A549 (cell line): ENCODE measurements around the gene ZIC2. TPM values are rescaled to one million over a fixed set of nuclear protein-coding genes. Genes with fewer than 3 reads are reported as not detected.
"Not testable (repeated sequence)": the region's sequence is repeated elsewhere in the genome, so short reads cannot be mapped to it uniquely, and the experiment has no call there.

Source experiments
- ATAC-seq, 2 experiments: fragments of 200-7000 bp in 1 of 2; fragments of >200 bp in 1 of 2; cut with Nextera tagmentation in 1 of 2; cut with Tn5 transposase in 1 of 2; 3 replicates each; pipeline versions ENCODE4 v1.8.0 to v1.9.1; 2018 to 2020; ENCODE audit warnings: mild to moderate bottlenecking in 1 of 2, moderate library complexity in 1 of 2
- CTCF ChIA-PET: fragments of 300-600 bp; sonication (Branson Sonifier 250); formaldehyde crosslinking; extraction: SDS; loops from one replicate; lab custom pipeline; 2021; ENCODE audit warnings: antibody characterized with exemption, inconsistent platforms; lab: Yijun Ruan, JAX
- POLR2A ChIA-PET: fragments of 350-600 bp; formaldehyde crosslinking; extraction: SDS; loops from one replicate; lab custom pipeline; 2021; ENCODE audit warnings: antibody characterized with exemption, inconsistent platforms; lab: Yijun Ruan, JAX
- DNase-seq, 2 experiments: peaks; one replicate each; pipeline versions ENCODE4 v3.0.0 to v3.0.0-alpha.2; 2011 to 2016; ENCODE audit warnings: low read depth in 1 of 2, low spot score in 1 of 2
- FAIRE-seq: peaks from 2 replicates; lab custom pipeline; 2011; peaks lifted over from hg19 to GRCh38; lab: Jason Lieb, UNC
- H3K27ac ChIP-seq, 2 experiments: fragments of >200 bp; sonication (Bioruptor Twin); formaldehyde crosslinking; 3 replicates each; pipeline ENCODE4 v1.5.1; 2016 to 2017
- H3K4me1 ChIP-seq: fragments of >200 bp; sonication (Bioruptor Twin); formaldehyde crosslinking; 3 replicates; pipeline ENCODE4 v1.6.1; 2016
- H3K4me2 ChIP-seq: fragments of >200 bp; sonication (Bioruptor Twin); formaldehyde crosslinking; 3 replicates; pipeline ENCODE4 v1.6.1; 2016
- H3K4me3 ChIP-seq: fragments of >200 bp; sonication (Bioruptor Twin); formaldehyde crosslinking; 3 replicates; pipeline ENCODE4 v1.5.1; 2016
- H3K9me3 ChIP-seq: fragments of >200 bp; sonication (Bioruptor Twin); formaldehyde crosslinking; 3 replicates; pipeline ENCODE4 v1.6.1; 2016
- CEBPB ChIP-seq, 2 experiments: fragments of >200 bp in 1 of 2; sonication (Bioruptor Twin) in 1 of 2; formaldehyde crosslinking in 1 of 2; IDR thresholded peaks; 2 replicates each; pipeline ENCODE4 v1.6.1; 2012 to 2016
- CTCF ChIP-seq: fragments of >200 bp; sonication (Bioruptor Twin); formaldehyde crosslinking; IDR thresholded peaks from 3 replicates; pipeline ENCODE4 v1.5.1; 2016
- E2F6 ChIP-seq: IDR thresholded peaks from 2 replicates; pipeline ENCODE4 v1.6.1; 2012; ENCODE audit warnings: low read depth, borderline replicate concordance
- EHF ChIP-seq: fragments of 250-450 bp; sonication (Bioruptor Pico); IDR thresholded peaks from 2 replicates; pipeline ENCODE4 v1.5.0; 2020; ENCODE audit warnings: mild to moderate bottlenecking
- EHMT2 ChIP-seq: fragments of 200-600 bp; sonication (generic); IDR thresholded peaks from 2 replicates; pipeline ENCODE4 v1.6.1; 2016; ENCODE audit warnings: antibody characterized with exemption, low read depth, mild to moderate bottlenecking, moderate library complexity
- FOSL2 ChIP-seq, 2 experiments: fragments of 450-650 bp in 1 of 2; fragments of >200 bp in 1 of 2; sonication (Bioruptor Twin) in 1 of 2; formaldehyde crosslinking; IDR thresholded peaks; 2 replicates each; pipeline versions ENCODE4 v1.5.0 to v1.6.1; 2016 to 2020; ENCODE audit warnings: mild to moderate bottlenecking in 1 of 2, moderate library complexity in 1 of 2
- KDM1A ChIP-seq: fragments of 200-600 bp; sonication (generic); IDR thresholded peaks from 2 replicates; pipeline ENCODE4 v1.6.1; 2016; ENCODE audit warnings: low read depth, mild to moderate bottlenecking
- NFE2L2 ChIP-seq: fragments of 150-350 bp; conservative IDR thresholded peaks from 2 replicates; pipeline ENCODE4 v1.6.1; 2014; ENCODE audit warnings: low read length
- NPAS2 ChIP-seq: fragments of 250-450 bp; sonication (Bioruptor Pico); IDR thresholded peaks from 2 replicates; pipeline ENCODE4 v1.8.0; 2022; ENCODE audit warnings: mild to moderate bottlenecking, moderate library complexity, borderline replicate concordance
- PHF8 ChIP-seq: fragments of 200-600 bp; sonication (generic); IDR thresholded peaks from 2 replicates; pipeline ENCODE4 v1.6.1; 2016; ENCODE audit warnings: low read depth, mild to moderate bottlenecking, antibody characterized with exemption, moderate library complexity, borderline replicate concordance
- POLR2A ChIP-seq: IDR thresholded peaks from 2 replicates; pipeline ENCODE4 v1.6.1; 2012; ENCODE audit warnings: mild to moderate bottlenecking, low read length
- POLR2AphosphoS2 ChIP-seq: conservative IDR thresholded peaks from 2 replicates; pipeline ENCODE4 v1.6.1; 2012; ENCODE audit warnings: low read length, improper control_type of control experiment, inconsistent platforms
- TFCP2L1 ChIP-seq: fragments of 250-450 bp; sonication (Bioruptor Pico); IDR thresholded peaks from 2 replicates; pipeline ENCODE4 v1.5.0; 2021; ENCODE audit warnings: mild to moderate bottlenecking
- ZNF302 ChIP-seq: fragments of 250-450 bp; sonication (Bioruptor Pico); IDR thresholded peaks from 2 replicates; pipeline ENCODE4 v1.9.0; 2021; ENCODE audit warnings: inconsistent platforms, mild to moderate bottlenecking, moderate library complexity
- WGBS: methylation state at CpG from one replicate; pipeline ENCODE4 v1.1.6; 2017; ENCODE audit errors: missing lambda C conversion rate; 5-methylcytosine and 5-hydroxymethylcytosine counted together
- polyA plus RNA-seq, 4 experiments: library from polyadenylated mRNA; depleted of rRNA in 3 of 4; stranded (reverse); fragments of >200 nt; fragmentation: RNase III in 1 of 4; extraction: RNeasy Plus Mini Kit Qiagen cat#74134 plus additional on column Dnase treatment in 1 of 4; gene quantifications; 2 replicates in 3 of 4; 3 replicates in 1 of 4; pipeline ENCODE4 v1.2.3, GENCODE V29; 2011 to 2017
- TF ChIP-seq, protein P1 (sequence below): fragments of 250-450 bp; sonication (Bioruptor Pico); IDR thresholded peaks from 2 replicates; pipeline ENCODE4 v1.5.0; 2020; ENCODE audit warnings: low read depth, mild to moderate bottlenecking, moderate library complexity
- TF ChIP-seq, protein P2 (sequence below): fragments of 150-350 bp; IDR thresholded peaks from 2 replicates; pipeline ENCODE4 v1.6.1; 2014; ENCODE audit warnings: low read depth, mild to moderate bottlenecking, low read length
- TF ChIP-seq, protein P3 (sequence below): fragments of >200 bp; sonication (Bioruptor Twin); formaldehyde crosslinking; IDR thresholded peaks from 3 replicates; pipeline ENCODE4 v1.6.1; 2016

The ZIC2 gene
- polyA plus RNA-seq, 2 of the 4 experiments (the other 2 are of a cell fraction), result 2.1 to 10.3 TPM

DNA sequence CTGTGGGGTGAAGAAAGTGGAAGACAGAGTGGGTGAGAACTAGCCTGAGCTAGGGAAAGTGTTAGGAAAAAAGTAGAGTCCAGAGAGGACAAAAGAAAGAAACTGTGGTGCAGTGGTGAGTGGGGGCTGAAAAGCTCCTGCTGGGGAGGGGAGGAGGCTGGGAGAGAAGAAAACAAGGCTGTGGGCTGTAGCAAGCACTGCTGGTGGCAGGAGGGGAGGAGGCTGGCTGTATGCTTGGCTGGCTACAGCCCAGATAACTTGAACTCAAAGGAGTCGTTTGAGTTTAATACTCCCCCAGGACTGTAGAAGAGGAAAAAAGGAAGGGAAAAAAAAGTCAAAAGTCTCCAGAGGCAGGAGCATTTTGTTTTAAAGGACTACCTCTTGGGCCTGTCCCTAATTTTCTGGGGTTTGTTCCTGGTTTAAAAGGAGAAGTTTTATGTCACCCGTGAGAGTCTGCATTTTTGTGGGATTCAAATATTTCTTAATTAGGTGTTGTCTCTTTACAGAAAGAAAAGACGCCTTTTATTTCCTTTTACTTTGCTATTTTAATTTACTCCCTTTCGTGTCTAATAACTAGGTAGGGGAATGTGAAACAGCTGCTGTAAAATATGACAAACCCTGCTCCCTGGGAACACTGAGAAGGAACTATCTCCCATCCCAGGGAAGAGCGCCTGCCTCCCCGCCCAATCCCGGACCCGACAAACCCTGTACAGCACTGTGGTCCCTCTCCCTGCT, 31.7 kb upstream of the ZIC2 start (continued):
- TF ChIP-seq CTCF (no peak), EHF (CRISPR knock-in tag) (no peak)
- TF ChIP-seq, protein P1, sequence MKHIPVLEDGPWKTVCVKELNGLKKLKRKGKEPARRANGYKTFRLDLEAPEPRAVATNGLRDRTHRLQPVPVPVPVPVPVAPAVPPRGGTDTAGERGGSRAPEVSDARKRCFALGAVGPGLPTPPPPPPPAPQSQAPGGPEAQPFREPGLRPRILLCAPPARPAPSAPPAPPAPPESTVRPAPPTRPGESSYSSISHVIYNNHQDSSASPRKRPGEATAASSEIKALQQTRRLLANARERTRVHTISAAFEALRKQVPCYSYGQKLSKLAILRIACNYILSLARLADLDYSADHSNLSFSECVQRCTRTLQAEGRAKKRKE (CRISPR knock-in tag), result no peak

- ATAC-seq, FAIRE-seq, POLR2A ChIA-PET: not testable (repeated sequence)
These were observed 29.9 kb upstream of the ZIC2 start for GRCh38 chr13:99951666-99952065.

GRCh38 chr13:99953138-99953755, 28.3 kb upstream of the ZIC2 start:
- POLR2A ChIA-PET, result no interaction called here
- Histone ChIP-seq H3K4me1 (no peaks in the 10 kb centered on the region), H3K27ac (no peak overlapping the region), H3K9me3 (no peaks in the 10 kb centered on the region), H3K4me3 (no peak overlapping the region), H3K4me2 (no peak overlapping the region)
- ATAC-seq (no peak), DNase-seq (no peak), FAIRE-seq (no peak)
- WGBS, result 68% methylated on average over 11 of the region's 14 CpGs
- CTCF ChIA-PET, result no interaction called here
- TF ChIP-seq CEBPB (IDR thresholded peaks at IDR 0.05), result no peak

More at GRCh38 chr13:99951666-99952065, 29.9 kb upstream of the ZIC2 start:
- H3K4me2 ChIP-seq, H3K4me1 ChIP-seq, H3K27ac ChIP-seq, DNase-seq, H3K9me3 ChIP-seq, H3K4me3 ChIP-seq: not testable (repeated sequence)
- CTCF ChIA-PET, result interaction anchor here (1.2 kb wide), 1 partner anchor 35 kb away, joined by 3 read pairs; no protein-coding TSS in a partner anchor
- 76% methylated on average over 1 of the region's 1 CpG for WGBS

DNA sequence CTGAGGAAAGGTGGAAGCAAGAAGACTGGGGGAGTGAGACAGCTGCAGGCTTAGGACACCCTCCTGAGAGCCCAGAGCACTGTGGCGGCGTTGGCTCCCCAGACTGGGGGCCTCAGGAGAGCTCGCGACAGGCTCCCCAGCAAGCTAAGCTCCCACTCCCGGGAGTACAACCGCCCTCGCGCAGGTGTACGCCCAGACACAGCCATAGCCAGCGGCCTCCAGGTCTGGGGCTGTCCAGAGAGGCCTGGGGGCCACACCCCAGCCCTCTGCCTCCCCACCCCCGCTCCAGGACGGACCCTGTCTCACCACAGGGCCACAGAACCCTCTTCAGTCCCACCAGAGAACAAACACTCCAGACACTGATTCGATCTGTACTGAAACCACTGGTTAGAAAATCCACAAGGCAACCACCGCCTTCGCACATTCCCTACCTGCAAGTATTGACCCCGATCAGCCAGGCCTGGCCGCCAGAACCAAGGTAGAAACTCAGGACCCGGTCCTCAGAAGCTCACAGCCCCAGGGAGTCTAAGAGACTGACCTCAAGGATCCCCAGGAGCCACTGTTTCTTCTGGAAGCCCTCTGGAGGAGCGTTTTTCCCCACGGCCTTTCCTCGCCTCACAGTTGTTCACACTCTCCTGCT, 26.4 kb upstream of the ZIC2 start:
- FAIRE-seq (no peak), DNase-seq (no peak), ATAC-seq (0 out of 6 replicates have a peak, but pooled peaks of 1 of the 2 experiments have one; percentile 28)
- WGBS, result 80% methylated on average over 8 of the region's 21 CpGs
- no peak overlapping the region for H3K27ac ChIP-seq
- H3K9me3 ChIP-seq, result no peaks in the 10 kb centered on the region
- H3K4me1 ChIP-seq, result no peaks in the 10 kb centered on the region
- no peak for TF ChIP-seq E2F6
- no peak for TF ChIP-seq POLR2A
- no peak for TF ChIP-seq NPAS2 (CRISPR knock-in tag)
- H3K4me3 ChIP-seq, result no peak overlapping the region
- H3K4me2 ChIP-seq, result no peak overlapping the region
- POLR2A ChIA-PET, result no interaction called here
- CTCF ChIA-PET, result interaction anchor here (0.9 to 2.0 kb wide), 3 partner anchors 11 to 297 kb away, joined by 3 to 7 read pairs (median 3); no protein-coding TSS in a partner anchor

DNA sequence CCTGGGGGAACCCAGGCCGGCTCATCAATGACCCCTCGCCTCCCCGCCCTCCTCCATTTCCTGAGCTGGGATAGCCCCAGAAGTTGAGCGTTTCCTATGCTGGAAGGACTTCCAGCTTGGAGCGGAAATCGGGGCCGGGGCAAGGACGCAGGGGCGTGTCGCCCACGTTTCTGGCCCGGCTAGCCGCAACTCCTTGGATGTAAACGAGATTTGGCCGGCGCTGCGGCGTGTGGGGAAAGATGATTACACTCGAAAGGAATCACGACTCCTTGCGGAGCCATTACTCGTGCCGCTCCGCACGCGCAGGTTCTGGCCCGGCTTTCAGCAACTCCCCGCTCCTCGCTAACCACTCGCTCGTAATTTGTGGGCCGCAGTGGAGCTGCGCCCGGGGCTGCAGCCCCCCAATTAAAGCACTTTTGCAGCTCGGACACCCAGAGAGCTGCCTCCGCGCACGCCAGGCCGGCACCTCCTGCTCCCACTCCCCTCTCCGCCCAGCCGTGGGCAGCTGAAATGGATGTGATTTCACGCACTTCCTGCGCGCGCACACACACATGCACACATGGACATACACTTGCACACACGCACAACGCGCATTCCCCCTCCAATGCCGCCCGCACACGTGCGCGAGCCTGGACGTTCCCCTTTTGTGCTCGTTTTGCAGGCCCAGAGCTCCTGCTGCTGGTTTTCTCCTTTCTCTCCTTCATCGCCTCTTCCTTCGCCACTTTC, 25.7 kb upstream of the ZIC2 start:
- ChIA-PET POLR2A (no interaction called here), CTCF (interaction anchor here (1.4 to 2.0 kb wide), 2 partner anchors 40 to 298 kb away, joined by 3 to 7 read pairs; no protein-coding TSS in a partner anchor)
- no peak for DNase-seq
- Histone ChIP-seq H3K4me2 (no peak overlapping the region), H3K9me3 (no peaks in the 10 kb centered on the region), H3K27ac (no peak overlapping the region), H3K4me3 (no peak overlapping the region), H3K4me1 (no peaks in the 10 kb centered on the region)
- ATAC-seq, result no peak
- TF ChIP-seq POLR2AphosphoS2 (no peak), PHF8 (no peak), ZNF302 (CRISPR knock-in tag) (no peak), EHMT2 (no peak), CEBPB (IDR thresholded peaks at IDR 0.05) (no peak), TFCP2L1 (CRISPR knock-in tag) (no peak), NFE2L2 (no peak), FOSL2 (IDR thresholded peaks at IDR 0.05) (no peak), FOSL2 (CRISPR knock-in tag; IDR thresholded peaks at IDR 0.05) (no peak), KDM1A (no peak), NPAS2 (CRISPR knock-in tag) (no peak)
- TF ChIP-seq, protein P2, sequence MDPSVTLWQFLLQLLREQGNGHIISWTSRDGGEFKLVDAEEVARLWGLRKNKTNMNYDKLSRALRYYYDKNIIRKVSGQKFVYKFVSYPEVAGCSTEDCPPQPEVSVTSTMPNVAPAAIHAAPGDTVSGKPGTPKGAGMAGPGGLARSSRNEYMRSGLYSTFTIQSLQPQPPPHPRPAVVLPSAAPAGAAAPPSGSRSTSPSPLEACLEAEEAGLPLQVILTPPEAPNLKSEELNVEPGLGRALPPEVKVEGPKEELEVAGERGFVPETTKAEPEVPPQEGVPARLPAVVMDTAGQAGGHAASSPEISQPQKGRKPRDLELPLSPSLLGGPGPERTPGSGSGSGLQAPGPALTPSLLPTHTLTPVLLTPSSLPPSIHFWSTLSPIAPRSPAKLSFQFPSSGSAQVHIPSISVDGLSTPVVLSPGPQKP, result no peak
- TF ChIP-seq, protein P3, sequence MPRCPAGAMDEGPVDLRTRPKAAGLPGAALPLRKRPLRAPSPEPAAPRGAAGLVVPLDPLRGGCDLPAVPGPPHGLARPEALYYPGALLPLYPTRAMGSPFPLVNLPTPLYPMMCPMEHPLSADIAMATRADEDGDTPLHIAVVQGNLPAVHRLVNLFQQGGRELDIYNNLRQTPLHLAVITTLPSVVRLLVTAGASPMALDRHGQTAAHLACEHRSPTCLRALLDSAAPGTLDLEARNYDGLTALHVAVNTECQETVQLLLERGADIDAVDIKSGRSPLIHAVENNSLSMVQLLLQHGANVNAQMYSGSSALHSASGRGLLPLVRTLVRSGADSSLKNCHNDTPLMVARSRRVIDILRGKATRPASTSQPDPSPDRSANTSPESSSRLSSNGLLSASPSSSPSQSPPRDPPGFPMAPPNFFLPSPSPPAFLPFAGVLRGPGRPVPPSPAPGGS, result no peak
- no peak for FAIRE-seq
- 91% methylated on average over 54 of the region's 57 CpGs for WGBS
